ENCODE results near the gene SCAMP4. TPM values are rescaled to one million over a fixed set of nuclear protein-coding genes. Genes with fewer than 3 reads are reported as not detected.

Gene SCAMP4
- total and polyA plus RNA-seq, 2 of the 13 experiments (the other 11 are each of a cell fraction or from before 2014, with no cell fraction given) = 10.7 to 13.7 TPM

- TF ChIP-seq THYN1 (CRISPR knock-in tag; IDR thresholded peaks at IDR 0.05; ENCODE audit: borderline replicate concordance, low read depth) (no peak), SOX5 (CRISPR knock-in tag; IDR thresholded peaks at IDR 0.05; ENCODE audit: borderline replicate concordance) (no peak; the same call in 1 of the 2 replicates), KDM4B (CRISPR knock-in tag; IDR thresholded peaks at IDR 0.05) (no peak), YY1 (IDR thresholded peaks at IDR 0.05; ENCODE audit: insufficient read depth, insufficient replicate concordance, low read depth, low read length) (no peak), MTA3 (CRISPR knock-in tag; IDR thresholded peaks at IDR 0.05) (no peak), LCORL (IDR thresholded peaks at IDR 0.05) (no peak), LCORL (CRISPR knock-in tag; IDR thresholded peaks at IDR 0.05) (no peak; the same call in 1 of the 2 replicates), ZNF282 (IDR thresholded peaks at IDR 0.05; ENCODE audit: partially characterized antibody) (no peak), SMYD3 (CRISPR knock-in tag; IDR thresholded peaks at IDR 0.05) (no peak), ATF6 (CRISPR knock-in tag; conservative IDR thresholded peaks at IDR 0.05) (no peak), ZNF737 (CRISPR knock-in tag; IDR thresholded peaks at IDR 0.05; ENCODE audit: borderline replicate concordance) (no peak), SRSF1 (optimal IDR thresholded peaks at IDR 0.05; ENCODE audit: low read depth, low read length) (no peak), CBX2 (IDR thresholded peaks at IDR 0.05; ENCODE audit: low read depth, low read length) (no peak), CBX2 (CRISPR knock-in tag; IDR thresholded peaks at IDR 0.05; ENCODE audit: low read depth) (no peak), ZNF350 (CRISPR knock-in tag; IDR thresholded peaks at IDR 0.05; ENCODE audit: borderline replicate concordance, low read depth) (no peak; the same call in 1 of the 2 replicates), ZNF883 (CRISPR knock-in tag; IDR thresholded peaks at IDR 0.05; ENCODE audit: not compliant biosample characterization) (peak; percentile 26), ZNF546 (CRISPR knock-in tag; conservative IDR thresholded peaks at IDR 0.05) (no peak), RCOR2 (CRISPR knock-in tag; IDR thresholded peaks at IDR 0.05) (no peak), ZKSCAN8 (CRISPR knock-in tag; IDR thresholded peaks at IDR 0.05; ENCODE audit: borderline replicate concordance) (no peak), ZFX (CRISPR knock-in tag; IDR thresholded peaks at IDR 0.05; ENCODE audit: low read depth) (no peak), NONO (IDR thresholded peaks at IDR 0.05) (no peak), NONO (CRISPR knock-in tag; conservative IDR thresholded peaks at IDR 0.05) (no peak), KLF11 (CRISPR knock-in tag; IDR thresholded peaks at IDR 0.05) (no peak), PTBP1 (IDR thresholded peaks at IDR 0.05; ENCODE audit: low read depth, low read length, poor library complexity, severe bottlenecking) (no peak), ZNF326 (CRISPR knock-in tag; IDR thresholded peaks at IDR 0.05; ENCODE audit: borderline replicate concordance) (no peak), SPEN (CRISPR knock-in tag; IDR thresholded peaks at IDR 0.05; ENCODE audit: low read depth) (no peak)
- TF ChIP-seq, protein P1, sequence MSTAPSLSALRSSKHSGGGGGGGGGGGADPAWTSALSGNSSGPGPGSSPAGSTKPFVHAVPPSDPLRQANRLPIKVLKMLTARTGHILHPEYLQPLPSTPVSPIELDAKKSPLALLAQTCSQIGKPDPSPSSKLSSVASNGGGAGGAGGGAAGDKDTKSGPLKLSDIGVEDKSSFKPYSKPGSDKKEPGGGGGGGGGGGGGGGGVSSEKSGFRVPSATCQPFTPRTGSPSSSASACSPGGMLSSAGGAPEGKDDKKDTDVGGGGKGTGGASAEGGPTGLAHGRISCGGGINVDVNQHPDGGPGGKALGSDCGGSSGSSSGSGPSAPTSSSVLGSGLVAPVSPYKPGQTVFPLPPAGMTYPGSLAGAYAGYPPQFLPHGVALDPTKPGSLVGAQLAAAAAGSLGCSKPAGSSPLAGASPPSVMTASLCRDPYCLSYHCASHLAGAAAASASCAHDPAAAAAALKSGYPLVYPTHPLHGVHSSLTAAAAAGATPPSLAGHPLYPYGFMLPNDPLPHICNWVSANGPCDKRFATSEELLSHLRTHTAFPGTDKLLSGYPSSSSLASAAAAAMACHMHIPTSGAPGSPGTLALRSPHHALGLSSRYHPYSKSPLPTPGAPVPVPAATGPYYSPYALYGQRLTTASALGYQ (CRISPR knock-in tag; IDR thresholded peaks at IDR 0.05) = no peak
- TF ChIP-seq, protein P2, sequence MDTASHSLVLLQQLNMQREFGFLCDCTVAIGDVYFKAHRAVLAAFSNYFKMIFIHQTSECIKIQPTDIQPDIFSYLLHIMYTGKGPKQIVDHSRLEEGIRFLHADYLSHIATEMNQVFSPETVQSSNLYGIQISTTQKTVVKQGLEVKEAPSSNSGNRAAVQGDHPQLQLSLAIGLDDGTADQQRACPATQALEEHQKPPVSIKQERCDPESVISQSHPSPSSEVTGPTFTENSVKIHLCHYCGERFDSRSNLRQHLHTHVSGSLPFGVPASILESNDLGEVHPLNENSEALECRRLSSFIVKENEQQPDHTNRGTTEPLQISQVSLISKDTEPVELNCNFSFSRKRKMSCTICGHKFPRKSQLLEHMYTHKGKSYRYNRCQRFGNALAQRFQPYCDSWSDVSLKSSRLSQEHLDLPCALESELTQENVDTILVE (CRISPR knock-in tag; IDR thresholded peaks at IDR 0.05) = no peak
These were observed 30.4 kb downstream of the SCAMP4 start (continued) for GRCh38 chr19:1935484-1936208.

Measured in HepG2 (cell line).